ENCODE data around the gene ANKRD61.
"Not testable (repeated sequence)": the region's sequence is repeated elsewhere in the genome, so short reads cannot be mapped to it uniquely, and the experiment has no call there.

The ANKRD61 gene

DNA sequence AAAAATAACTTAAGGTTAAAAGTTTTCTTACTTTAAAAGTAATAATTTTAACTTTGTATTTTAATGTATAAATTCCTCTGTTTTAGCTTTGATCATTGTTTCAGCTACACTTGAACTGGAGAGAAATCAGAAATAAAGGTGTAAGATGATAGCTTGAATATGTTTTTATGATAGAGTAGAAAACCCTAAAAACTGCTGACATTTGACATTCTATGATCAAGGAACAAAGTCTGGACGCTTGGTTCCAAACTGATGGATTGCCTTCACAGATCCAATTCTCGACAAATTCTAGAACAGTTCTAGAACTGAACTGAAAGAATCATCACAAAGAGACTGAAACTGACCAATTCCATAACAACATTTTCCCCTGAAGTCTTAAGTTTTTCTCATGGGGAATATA lies at the start of gene ANKRD61:
TSS of gene ANKRD61 (plus strand) at position 389 of the 400 bp plus-strand sequence. CDS start at position 389, 0 bp downstream.
- DNase-seq: no peak

DNA sequence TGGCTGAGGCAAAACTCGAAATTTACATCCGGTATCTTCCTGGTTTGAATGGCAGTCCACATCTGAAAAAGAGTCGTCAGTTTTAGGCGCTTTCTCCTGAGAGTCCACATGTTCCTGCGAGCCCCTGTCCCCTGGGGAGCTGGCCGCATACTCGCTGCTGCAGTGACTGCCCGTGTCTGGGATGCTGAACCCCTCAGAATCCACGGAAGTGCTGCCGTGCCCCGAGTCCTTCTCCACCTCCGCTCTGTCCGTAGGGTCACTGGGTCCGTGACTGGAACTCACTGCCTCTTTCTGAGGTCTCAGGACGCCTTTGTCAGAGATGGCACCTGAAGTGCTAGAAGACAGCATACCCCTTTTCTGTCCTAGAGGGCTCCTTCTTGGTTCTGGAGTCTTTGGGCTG lies 44.1 kb upstream of the ANKRD61 start:
- DNase-seq: not testable (repeated sequence)

DNA sequence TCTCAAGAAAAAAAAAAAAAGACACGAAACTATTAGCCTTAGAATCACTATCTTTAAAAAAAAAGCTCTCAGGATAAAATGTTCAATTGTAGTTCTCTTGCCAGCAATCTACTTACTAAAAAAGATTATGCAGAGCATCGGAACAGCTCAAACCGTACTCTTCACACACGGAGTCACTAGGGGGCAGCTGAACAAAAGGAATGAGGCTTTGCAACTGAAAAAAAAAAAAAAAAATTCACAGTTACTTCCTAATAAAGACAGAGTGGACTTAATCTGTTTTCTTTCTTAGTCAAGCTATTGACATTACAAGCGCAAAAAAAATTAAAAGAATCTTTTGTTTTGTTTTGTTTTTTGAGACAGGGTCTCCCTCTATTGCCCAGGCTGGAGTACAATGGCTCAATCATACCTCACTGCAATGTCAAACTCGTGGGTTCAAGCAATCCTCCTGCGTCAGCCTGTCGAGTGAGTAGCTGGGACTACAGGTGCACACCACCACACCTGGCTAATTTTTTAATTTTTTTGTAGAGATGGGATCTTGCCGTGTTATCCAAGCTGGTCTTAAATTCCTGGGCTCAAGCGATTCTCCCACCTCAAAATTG lies 33.9 kb upstream of the ANKRD61 start:
- peak; percentile 30 for DNase-seq

DNA sequence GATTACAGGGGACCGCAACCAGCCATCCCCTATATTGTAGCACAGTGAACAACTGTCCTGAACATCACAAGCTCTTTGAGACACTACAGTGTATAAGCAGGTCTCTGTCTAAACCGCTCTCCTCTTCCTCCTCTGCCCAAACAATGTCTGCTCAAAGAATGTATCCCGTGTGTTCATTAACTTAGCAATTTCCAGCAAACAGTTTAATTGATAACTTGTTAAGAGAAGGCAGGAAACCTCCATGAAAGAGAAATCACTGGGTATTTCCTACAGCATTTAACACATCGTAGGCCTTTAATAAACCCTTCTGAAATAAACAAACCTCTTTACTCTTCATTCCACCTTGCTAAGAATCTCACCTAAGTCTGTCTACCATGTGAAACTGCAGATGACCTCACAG lies 23.8 kb upstream of the ANKRD61 start:
- no peak for DNase-seq

DNA sequence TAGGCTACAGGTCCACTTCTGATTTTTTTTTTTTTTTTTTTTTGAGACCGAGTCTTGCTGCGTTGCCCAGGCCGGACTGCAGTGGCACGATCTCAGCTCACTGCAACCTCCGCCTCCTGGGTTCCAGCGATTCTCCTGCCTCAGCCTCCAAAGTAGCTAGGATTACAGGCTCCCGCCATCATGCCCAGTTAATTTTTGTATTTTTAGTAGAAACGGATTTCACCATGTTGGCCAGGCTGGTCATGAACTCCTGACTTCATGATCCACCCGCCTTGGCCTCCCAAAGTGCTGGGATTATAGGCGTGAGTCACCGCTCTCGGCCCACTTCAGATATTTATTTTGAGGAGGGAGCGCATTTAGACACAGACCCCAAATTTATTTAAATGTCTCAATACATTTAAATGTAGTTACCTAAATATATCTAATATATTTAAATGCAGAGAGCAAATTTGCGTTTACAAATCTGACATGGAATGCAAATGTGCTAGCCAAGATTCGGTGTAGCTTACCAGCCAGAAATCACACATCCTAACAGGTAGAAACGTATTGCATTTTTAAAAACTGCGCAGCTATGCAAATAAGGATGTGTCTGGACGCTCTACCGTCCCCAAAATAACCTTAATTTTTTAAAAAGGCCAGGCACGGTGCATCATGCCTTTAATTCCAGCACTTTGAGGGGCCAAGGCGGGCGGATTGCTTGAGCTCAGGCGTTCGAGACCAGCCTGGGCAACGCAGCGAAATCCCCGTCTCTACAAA lies 23.2 kb upstream of the ANKRD61 start:
- not testable (repeated sequence) for DNase-seq

DNA sequence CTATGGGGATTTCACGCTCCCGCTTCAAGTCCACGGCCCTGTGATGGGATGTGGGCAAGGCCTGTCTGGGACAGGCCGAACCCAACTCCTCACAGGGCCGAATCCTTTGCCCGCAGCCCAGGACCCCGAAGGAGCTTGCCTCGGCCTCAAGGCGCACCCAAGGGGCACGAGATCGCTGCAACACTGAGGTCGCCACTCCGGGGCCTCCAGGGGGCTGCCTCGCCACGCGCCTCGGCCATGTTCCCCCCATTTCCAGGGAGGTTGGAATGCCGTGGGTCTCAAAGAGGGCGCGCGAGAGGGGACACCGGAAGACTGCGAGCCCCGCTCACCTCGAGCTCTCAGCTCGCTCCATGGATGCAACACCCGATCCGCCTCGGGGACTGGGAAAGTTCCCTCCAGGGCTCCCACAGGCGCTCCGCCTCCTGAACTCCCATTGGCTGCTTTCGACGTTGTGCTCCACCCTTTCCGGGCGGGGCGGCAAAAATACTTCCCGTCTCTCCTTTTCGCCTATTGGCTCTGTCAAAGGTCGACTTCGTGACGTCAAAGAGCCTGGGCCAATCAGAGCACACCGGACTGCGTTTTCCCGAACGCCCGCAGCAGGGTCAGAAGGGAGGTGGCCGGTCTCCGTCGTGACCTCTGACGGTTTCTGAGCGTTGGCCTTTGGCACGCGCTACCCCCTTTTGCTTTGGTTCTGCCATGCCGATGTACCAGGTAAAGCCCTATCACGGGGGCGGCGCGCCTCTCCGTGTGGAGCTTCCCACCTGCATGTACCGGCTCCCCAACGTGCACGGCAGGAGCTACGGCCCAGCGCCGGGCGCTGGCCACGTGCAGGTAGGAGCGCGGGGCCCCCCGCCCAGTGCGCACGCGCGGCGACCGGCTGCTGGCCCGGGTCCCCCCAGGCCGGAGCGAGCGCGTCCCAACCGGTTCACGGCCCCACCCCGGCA lies 22.2 kb upstream of the ANKRD61 start, which contains the start of the genes AIMP2 and PMS2:
TSS of gene AIMP2 (plus strand) at position 605 of the 944 bp plus-strand sequence. CDS start at position 697, 92 bp downstream.
TSS of gene PMS2 (minus strand) at position 382 of the 944 bp plus-strand sequence. CDS start at position 352, 30 bp downstream.
- DNase-seq: peak; percentile 99

DNA sequence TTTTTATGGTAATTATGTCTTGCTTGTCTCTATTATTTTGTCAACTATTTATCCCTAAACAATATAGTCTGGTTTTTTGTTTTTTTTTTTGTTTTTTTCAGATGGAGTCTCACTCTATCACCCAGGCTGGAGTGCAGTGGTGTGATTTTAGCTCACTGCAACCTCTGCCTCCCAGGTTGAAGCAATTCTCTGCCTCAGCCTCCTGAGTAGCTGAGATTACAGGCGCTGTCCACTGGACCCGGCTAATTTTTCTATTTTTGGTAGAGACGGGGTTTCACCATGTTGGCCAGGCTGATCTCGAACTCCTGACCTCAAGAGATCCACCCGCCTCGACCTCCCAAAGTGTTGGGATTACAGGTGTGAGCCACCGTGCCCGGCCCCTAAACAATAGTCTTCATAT lies 20.8 kb upstream of the ANKRD61 start:
- not testable (repeated sequence) for DNase-seq

DNA sequence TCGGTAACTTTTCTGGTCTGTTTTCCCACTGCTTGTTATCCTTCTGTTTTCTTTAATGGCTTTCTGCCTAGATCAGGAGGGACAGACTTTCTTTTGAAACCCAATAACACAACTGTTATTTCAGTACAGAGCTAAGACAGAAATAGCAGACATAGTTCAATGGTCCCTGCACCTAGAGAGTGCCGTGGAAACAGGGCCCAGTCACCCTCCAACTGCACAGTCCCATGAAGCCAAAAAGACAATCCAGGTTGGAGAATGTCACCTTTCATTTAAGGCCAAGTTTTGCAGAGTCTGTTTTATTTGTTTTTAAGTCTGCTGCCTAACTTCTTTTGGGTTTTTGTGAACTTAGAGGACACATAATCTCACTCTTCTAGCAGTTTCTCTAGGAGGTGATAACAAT lies 19.6 kb upstream of the ANKRD61 start:
- DNase-seq: no peak

DNA sequence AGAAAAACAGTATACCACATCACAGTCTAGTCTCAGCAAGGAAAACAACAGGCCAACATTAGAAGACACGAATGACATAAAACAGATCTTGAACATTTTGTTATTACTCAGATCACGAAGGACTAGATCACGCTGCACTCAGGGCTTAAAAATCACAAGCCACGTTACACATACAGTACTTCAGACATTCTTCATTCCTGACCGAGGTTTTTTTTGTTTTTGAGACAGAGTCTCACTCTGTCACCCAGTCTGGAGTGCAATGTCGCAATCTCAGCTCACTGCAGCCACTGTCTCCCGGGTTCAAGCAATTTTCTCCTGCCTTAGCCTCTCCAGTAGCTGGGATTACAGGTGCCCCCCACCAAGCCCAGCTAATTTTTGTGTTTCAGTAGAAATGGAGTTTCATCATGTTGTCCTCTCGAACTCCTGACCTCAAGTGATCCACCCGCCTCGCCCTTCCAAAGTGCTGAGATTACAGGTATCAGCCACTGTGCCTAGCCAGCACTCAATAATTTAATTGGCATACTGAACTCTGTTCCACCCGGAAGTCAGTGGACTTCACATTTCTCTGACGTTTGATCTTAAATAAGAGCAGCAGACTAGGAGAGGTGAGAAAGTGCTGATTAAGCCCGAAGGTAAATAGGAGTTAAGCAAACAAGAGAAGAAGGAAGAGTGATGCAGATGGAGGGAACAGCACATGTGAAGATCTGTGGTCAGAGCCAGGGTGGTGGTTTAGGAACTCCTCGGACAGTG lies 18.6 kb upstream of the ANKRD61 start:
- no peak for DNase-seq

DNA sequence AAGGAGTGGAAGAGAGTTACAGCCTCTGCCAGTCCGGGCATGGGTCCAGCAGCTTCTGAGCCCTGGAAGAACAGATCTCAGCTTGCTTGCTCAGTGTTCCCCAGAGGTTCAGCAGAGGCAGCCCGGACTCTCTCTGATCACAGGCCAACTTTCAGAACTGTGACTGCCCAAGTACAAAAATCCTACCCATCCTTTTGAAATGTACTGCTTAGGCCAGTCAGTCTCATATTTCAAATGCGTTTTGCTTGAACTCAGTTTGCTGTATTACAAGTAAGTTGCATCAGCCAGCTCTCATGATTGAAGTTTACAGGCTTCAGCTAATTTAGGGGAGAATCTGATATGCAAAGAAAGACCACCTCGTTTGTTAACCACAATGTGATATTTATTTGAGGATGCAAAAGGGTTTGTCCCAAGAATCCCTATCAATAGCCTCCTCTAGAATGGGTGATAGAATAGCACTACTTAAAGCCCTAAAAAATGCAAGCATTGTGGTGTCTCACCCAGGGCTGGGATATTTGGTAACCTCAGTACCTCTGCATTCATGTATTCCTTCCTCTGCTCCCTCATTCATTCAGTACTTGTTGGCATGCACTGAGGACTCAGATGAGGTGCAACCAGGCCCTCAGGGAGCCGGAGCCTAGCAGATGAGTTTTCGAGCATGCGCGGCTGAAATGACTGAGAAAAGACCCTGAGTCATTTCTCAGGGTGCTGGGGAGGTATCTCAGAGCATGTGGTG lies 15.1 kb upstream of the ANKRD61 start:
- DNase-seq: peak; percentile 28

DNA sequence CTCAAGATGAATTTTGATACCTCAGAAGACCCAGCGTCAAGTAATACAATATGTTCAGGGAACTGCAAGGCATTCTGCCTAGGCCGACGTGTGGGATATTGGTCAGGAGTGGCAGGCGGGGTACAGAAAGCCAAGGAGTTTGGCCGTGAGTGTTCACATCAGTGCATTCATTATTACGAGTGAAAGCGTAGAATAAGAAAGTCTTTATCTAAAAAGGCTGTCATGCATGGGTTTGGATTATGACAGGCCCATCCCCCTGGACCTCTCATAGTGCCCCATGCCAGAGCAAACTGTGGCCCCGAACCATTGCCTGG lies 14.6 kb upstream of the ANKRD61 start:
- no peak for DNase-seq

DNA sequence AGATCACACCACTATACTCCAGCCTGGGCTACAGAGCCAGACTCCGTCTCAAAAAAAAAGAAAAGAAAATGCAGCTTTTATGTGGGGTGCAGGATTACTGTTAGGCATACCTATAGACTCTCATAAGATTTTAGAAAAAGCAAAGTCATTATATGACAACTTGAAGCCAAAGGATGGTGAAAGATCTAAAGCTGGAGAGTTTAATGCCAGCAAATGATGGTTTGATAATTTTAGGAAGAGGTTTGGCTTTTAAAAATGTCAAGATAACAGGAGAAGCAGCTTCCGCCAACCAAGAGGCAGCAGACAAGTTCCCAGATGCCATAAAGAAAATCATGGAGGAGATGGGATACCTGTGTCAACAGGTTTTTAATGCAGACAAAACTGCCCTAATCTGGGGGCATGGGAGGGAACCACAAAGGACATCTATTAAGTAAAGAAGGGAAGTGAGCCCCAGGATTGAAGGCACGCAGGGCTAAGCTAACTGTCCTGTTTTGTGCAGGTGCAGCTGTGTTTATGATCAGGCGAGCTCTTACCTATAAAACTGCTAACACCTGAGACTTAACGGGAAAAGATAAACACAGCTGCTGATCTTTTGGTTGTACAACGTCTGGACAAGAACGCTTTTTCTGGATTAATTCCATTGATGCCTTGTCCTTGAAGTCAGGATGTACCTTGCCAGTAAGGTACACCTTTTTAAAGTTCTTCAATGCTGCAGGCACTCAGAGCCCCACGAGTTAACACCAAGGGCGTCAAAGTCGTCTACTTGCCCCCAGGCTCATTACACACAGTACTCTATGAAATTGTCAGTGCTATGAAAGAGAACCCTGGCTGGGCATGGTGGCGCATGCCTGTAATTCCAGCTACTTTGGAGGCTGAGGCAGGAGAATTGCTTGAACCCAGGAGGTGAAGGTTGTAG lies 10.5 kb upstream of the ANKRD61 start:
- peak; percentile 61 for DNase-seq

DNA sequence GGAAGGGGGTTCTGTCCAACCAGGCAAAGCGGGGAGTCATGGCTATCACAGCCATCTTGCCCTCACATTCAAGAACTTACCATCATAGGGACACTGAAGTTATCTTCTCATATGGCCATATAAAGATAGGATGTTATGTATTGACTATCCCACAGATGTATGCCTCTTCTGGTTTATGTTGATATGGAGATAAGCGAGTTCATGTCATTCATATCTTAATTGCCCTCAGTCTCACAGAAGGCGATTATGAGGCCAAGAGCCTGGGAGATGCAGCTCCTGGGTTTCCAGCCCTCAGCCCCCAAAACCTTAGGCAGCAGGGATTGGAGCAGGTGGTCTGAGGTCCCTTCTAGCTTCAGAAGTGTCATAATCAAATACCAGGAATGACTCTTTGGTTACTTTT lies 8.5 kb upstream of the ANKRD61 start:
- DNase-seq: no peak

DNA sequence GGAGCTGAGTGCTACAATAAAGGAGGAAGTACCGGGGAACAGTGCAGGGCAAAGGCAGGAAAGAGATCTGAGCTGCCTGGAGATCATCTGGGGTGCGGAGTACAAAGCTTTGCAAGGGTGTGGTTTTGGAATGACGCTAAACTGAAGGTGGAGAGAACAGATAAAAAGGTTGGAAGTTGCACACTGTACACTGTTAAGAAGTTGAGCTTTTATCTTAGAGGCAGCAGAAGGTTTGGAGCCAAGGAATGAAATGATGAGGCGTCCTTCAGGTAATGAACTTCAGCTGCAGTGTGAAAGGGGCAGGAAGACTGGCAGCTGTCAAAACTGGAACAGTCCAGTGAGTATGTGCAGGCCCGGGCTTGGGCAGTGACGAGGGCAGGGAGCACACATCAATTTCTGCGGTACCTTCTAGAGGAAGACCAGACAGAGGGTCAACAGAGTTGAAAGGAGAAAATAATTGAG lies 7.2 kb upstream of the ANKRD61 start:
- no peak for DNase-seq

DNA sequence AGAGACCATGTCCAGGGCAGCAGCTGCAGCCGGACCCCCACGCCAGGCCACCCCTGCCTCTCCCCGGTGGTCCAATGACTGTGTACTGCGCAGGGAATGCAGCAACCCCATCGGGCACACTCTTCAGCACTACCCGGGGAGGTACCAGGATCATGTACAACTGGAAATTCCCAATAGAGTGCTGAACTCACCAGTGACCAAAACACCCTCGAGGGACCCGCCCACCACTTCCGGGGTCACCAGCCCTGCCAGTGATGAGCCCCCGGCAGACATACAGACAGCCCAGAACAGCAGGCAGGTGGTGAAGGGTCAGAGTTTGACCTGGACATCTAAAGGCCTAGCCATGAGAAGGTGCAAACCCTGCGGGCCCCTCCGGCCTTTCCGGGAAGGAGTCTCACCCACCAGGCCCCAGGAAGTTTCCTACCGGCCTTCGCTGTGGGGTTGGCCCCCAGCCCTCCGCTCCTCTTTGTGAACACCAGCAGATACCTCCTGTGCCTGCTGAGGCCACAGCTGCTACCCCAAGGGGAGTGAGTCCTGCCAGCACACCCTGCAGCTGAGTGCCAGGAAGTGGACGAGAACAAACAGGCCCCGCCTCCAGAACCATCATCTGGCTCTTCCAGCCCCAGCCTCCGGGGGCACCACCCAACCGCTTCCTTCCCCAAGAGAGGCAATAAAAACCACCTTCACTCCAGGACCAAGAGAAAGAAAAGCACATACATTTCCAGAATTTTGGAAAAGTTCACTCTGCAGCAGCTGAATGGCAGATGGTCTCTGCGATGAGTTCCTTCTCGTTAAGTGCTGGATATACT lies 5.0 kb upstream of the ANKRD61 start:
- peak; percentile 24 for DNase-seq

DNA sequence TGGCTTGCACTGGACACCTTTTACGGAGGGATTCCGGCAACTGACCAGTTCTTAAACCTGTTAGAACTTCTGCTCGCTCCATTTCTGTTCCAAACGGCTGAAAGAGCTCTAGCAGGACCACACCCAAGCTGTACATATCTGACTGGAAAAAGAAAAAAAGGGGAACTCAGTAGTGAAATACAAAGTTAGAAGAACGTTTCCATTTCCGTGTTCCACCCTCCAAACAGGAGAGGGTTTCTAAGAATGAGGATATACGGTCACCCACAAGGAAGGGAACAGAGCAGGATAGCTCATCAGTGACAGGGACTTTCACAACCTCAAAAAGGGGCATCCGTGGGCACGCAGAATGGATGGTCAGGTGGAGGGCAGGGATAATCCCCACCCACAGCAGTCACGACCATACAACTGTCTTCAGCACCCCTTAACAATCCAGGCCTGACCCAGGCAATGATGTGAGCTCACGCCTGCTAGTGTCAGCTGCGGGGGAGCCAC lies 4.3 kb upstream of the ANKRD61 start:
- DNase-seq: no peak

DNA sequence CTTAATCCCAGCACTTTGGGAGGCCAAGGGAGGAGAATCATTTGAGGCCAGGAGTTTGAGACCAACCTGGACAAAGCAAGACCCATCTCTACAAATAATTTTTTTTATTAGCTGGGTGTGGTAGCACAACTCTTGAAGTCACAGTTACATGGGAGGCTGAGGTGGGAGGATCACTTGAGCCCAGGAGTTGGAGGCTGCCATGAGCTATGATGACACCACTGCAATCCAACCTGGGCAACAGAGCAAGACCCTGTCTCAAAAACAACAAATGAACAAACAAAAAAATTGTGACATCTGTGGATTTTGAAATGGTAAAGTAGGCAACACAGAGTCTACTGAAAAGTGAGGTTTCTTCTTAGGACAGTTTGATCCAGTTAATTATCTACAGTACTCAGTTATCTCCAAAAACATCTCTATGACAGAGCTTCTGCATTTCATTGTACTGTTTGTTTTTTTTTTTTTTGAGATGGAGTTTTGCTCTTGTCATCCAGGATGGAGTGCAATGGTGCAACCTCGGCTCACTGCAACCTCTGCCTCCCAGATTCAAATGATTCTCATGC lies 3.3 kb upstream of the ANKRD61 start:
- no peak for DNase-seq

DNA sequence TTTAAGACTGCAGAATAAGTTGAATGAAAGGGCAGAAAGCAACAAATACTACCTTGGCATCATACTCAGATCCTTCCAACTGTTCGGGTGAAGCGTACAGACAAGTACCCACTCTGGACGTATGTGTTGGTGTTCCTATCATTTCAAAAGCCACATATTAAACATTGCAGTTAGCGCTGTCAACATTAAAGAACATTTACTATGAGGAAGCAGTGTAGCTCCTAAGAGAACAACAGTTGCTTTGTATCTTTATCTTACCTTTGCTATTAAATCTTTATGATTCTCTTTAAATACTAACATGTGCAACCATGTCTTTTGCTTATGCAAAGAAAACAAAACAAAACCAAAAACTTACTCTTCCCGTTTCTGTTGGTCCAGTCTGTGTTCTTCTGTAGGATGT lies 2.6 kb upstream of the ANKRD61 start:
- no peak for DNase-seq

DNA sequence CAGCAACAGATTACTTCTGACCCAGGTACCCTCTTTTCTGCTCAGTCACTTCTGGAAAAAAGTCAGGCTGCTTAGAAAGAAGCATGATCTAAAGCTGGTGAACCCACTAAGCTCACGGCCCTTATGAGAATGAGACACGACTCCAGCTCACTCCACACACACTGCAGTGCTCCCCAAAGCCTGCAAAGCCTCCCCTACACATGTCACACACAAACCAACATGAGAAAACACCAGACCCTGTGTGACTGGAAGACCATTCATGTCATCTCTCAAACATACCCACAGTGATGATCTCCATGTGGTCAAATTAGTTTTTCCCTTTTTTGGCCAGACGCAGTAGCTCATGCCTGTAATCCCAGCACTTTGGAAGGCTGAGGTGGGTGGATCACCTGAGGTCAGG lies 391 bp downstream of the ANKRD61 start:
- DNase-seq: no peak

Data from NCI-H345 (cell line).